SH-SY5Y (cell line): Measurements from ENCODE around the gene ZNF428.
A peak's percentile ranks its signal among the peaks of the same experiment; 100 is the strongest.

Experiments used
- GATA2 ChIP-seq: IDR thresholded peaks from 2 replicates; pipeline ENCODE4 v1.6.1; 2011; ENCODE audit warnings: mild to moderate bottlenecking, low read depth, low read length
- GATA3 ChIP-seq: IDR thresholded peaks from 2 replicates; pipeline ENCODE4 v1.6.1; 2011; ENCODE audit warnings: low read depth, mild to moderate bottlenecking, low read length, moderate library complexity

ZNF428 gene

DNA sequence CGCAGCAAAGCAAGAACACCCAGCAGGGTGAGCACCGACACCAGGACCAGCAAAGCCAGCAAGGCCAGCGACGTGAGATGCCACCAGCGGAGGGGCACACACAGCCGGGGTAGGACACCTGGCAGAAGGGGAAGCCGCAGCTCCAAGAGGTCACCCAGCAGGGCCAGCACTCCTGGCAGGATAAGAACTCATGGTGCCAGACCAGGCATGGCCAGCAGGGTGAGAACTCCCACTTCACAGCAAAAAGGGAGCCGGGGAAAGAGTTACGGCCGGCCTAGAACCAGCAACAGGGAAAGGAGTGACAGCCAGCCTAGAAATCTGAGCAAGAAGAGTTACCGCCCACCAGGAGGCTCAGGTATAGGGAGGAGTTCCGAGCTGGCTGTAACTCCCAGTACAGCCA, 7.1 kb downstream of the ZNF428 start:
- TF ChIP-seq GATA3, result no peak
- no peak for TF ChIP-seq GATA2

DNA sequence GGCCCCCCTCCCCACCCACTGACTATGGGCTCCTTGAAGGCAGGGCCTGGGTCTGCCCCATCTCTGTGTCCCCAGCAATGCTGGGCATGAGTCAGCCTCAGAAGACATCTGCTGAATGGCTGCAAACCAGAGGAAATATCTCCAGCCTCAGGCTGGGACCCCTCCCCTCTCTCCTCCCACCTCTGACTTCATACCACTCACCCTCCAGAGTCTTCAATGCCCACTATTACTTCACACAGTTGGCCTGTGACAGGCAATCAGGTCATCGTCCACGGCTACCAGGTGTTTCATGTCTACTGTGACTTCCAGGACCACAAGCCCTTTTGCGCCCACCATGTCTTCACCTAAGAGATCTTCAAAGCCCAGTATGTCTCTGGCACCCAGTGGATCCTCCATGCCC, 7.6 kb downstream of the ZNF428 start, which contains the start of gene SRRM5:
Gene SRRM5, plus strand, starts transcription at position 301 of the 400 bp plus-strand sequence. Its CDS starts 34 bp downstream, at position 335.
- TF ChIP-seq GATA3, result no peak
- TF ChIP-seq GATA2, result no peak

DNA sequence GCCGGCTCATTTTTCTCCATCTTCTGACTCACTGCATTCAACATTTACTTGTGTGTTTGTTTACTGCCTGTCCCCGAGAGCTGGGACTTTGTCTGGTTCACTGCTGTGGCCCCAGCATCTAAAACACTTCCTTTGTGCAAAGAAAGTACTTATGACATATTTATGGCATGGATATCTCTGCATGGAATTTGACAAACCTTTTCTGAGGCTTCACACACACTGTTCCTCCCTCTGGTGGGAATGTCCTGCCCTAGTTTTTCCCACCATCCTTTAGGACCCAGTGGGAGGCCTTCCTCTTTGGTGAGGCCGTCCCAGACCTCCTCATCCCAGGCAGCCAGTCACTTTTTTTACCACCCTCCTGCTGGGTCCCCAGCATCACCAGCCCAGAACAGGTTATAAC, 8.9 kb downstream of the ZNF428 start:
- no peak for TF ChIP-seq GATA3
- no peak for TF ChIP-seq GATA2

DNA sequence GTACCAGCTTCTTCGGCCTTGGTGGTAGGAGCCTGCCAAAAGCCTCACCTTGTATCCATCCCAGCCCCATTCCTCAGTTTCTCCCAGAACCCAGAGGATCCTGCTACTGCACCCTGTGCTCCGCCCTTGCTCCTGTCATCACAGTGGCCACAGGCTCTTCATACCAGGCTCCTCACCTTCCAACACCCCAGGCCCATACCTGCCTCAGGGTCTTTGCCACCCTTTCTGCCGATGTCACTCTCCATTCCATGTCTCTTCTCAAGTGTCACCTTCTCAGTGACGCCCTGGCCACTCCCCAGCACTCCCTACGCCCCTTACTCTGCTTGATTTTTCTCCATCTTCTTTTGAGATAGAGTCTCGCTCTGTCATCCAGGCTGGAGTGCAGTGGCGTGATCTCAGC, 9.6 kb downstream of the ZNF428 start:
- TF ChIP-seq GATA2 (no peak), GATA3 (no peak)

DNA sequence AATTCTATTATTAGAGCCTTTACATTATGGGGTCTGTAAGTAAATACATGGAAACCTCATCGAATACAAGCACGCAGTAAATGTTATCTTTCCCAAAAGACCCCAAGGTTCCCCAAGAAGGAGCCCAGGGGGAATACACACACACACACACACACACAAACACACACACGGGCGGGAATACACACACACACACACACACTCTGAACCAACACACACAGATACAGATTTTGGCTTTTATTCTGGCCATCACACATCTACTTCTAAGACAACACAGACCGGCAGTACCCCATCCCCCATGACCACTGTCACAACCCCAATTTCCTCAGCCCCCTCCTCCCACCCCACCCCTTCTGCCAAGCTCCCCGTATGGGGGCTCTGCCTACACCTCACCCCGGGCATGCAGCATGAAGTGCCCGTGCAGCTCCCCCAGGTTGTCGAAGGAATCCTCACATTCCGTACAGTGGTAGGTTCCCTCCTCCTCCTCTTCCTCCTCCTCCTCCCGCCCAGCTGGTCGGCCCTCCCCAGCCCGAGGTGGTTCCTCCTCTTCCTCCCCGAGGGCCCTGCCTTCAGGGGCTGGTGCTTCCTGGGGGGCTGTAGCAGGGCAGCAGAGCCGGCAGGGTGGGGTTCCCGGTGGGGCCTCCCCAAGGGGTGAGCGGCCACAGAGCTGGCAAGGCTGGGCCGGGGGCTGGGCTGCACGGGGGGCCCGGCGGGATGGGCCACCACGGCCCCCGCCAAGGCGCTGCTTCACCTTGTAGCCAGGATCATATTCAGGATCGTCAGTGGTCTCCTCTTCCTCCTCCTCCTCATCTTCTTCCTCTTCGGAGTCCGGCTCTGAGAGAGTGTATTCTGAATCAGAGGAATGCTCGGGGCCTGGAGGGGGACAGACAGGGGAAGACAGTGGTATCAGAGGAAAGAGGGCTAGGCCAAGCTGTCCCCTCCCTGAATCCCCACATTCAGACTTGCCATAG, 11.9 kb downstream of the ZNF428 start:
- TF ChIP-seq GATA2 (no peak), GATA3 (no peak)

DNA sequence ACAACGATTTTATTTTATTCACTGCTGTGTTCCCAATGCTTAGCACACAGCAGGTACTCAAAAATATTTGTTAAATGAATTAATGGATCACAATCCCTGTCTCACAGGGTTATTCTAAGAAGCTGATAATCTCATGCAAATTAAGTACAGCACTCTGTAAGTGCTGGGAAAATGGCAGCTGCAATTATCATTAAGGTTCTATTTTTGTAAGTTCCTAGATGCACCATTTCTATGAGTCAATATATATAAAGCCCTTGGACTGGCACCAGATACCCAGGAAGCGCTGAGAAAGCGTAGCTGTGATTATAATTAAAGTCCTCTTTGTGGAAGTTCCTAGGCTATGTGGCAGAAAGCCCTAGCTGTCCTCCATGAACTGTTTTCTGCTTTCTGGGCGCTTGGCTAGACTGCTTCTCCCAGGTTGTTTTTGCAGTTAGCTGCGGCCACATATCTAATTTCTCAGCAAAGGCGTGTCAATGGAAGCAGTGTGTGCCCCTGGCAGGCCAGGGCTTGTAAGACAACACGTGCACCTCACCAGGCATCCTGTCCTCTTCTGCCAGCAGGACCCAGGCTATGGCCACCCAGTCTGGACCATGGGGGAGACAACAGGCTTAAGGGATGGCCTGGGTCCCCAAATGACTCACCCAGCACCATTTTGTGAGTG, 12.7 kb downstream of the ZNF428 start:
- TF ChIP-seq GATA3 (no peak), GATA2 (no peak)

DNA sequence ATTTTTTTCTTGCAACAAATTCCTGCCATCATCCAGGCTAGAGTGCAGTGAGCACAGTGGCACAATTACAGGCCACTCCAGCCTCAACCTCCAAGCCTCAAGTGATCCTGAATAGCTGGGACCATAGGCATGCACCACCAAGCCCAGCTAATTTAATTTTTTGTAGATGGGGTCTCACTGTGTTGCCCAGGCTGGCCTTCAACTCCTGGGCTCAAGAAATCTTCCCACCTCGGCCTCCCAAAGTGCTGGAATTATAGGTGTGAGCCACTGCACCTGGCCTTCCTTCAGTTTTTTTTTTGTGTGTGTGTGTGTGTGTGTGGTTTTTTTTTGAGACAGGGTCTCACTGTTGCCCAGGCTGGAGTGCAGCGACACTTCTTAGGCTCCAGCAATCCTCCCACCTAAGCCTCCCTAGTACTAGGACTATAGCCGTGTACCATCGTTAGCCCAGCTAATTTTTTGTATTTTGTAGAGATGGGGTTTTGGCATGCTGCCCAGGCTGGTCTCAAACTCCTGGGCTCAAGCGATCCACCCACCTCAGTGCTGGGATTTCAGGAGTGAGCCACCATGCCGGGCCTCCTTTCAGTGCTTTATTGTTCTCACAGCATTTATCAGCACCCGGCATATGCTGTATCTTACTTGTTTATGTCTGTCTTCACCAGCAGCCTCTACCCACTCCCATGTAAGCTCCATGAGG, 13.4 kb downstream of the ZNF428 start:
- TF ChIP-seq GATA2 (no peak), GATA3 (no peak)

DNA sequence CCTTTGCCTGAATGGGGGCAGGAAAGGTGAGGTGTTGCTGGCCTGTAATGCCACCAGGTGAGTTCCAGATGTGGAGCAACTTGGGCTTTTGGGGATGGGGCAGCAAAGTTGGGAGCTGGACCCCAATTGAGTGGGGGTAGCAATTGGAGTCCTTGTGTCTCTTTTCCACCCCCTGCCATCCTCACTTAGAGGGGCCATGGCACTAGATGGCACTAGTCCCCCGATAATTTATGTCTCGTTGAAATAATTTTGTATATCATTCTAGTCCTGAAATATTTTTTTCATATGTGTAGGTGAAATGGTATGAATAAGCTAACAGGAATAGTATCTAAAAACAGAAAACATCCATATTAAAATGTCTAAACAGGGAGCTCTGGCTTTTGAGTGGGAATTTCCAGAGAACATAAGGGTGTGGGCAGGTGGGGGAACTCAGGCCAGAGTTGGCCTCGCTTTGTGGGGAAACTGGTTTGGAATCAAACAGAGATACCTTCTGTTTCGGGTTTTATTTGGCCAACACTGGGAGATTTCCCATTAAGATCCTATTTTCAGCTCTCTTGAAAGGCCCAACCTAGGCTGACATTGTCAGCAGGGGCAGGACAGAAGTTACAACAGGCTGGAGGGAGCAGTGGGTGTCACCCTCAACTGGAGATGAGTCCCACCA, 19.7 kb downstream of the ZNF428 start:
- TF ChIP-seq GATA3 (no peak), GATA2 (no peak)

DNA sequence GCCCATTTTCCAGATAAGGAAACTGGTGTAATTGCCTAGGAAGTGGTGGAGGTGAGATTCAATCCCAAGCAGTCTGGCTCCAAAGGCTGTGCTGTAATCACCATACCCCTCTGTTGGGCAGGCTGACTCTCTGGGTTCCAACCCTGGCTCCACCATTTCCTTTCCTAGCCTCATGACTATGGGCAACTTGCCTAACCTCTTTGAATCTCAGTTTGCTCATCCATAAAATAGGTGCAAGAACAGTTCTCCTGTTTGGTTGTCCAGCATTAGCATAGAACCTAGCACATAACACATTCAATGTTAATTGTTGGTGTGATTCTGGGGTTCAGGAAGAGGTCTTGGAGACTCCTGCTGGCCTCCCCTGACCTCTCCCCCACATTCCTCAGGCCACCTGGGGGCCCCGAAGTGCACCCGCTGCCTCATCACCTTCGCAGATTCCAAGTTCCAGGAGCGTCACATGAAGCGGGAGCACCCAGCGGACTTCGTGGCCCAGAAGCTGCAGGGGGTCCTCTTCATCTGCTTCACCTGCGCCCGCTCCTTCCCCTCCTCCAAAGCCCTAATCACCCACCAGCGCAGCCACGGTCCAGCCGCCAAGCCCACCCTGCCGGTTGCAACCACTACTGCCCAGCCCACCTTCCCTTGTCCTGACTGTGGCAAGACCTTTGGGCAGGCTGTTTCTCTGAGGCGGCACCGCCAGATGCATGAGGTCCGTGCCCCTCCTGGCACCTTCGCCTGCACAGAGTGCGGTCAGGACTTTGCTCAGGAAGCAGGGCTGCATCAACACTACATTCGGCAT, 20.8 kb downstream of the ZNF428 start:
- no peak for TF ChIP-seq GATA2
- no peak for TF ChIP-seq GATA3

DNA sequence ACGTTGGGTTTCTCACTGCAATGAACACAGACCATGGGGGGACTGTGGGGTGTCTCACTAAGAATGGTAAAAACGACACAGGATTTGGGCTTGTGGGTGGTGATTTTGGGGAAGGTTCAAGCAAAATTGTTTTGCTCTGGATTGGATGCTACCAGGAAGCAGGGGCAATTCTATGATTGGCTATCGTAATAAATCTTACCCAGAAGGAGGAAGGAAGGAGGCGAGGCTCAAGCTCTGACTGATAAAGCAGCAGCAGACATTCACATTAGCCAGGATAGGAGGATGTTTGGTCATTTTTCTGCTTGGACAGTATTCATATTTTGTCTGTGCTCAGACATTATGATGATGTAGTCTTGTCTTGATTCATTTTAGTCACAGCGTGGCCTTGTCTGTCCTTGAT, 21.6 kb downstream of the ZNF428 start:
- no peak for TF ChIP-seq GATA2
- no peak for TF ChIP-seq GATA3

DNA sequence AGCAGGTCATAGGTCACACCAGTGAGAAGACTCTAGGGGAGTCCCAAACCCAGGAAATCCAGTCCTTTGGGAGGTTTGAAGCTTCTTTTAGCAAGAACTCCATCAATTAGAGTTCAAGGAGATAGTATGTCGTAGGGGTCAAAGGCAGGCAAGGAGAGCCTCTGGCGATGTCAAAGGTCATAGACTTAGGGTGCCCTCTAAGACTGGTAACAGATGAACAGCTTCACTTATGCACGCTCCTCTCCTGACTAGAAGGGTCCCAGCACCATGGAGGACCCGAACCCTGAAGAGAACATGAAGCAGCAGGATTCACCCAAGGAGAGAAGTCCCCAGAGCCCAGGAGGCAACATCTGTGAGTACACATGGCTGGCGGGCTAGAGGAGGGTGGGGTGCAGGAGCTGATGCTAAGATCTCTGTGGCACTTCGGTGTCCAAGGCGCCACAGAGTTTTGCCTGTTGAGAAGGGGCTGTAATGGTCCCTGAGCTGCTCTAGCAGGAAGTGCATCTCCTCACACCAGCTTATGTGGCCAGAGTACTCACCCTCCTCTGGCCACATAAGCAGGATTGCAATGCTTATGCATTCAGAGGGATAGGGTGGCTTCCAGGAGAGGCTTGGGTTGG, 22.5 kb downstream of the ZNF428 start:
- TF ChIP-seq GATA3 (no peak), GATA2 (no peak)

DNA sequence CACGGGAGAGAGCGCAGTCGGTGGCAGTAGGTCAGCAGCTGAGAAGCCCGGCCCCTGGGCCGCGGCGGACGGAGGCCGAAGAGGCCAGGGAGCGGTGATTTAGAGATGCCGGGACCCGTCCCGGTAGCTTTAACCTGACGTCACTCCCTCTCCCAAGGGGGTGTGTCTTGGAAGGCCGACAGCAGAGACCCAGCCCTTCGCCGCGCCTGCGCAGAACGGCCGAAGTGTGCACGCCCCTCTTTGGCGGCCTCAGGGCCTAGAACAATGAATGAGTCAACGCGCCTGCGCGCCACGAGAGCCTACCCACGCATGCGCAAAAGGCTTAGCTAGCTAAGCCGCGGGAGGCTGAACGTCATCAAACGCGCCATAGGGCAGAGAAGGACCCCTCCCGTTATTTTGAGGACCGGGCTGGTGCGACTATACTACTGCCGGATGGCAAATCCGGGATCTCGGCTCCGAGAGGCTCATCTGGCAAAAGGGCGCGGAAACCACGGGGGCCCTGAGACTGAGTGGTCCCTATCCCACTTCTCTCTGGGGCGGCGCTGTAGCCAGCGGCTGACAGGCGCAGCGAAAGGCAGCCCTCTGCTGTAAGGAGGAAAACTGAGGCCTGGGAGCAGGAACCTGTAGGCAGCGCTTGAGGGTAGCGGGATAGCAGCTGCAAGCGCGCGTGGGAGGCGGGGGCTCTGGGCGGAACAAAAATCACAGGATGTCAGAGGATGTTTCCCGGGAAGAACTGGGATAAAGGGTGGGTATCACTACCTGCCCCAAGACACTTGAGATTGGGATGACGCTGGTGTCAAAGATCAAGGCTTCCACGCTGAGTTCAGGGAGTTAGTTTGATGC, 23.2 kb downstream of the ZNF428 start, which contains the start of the genes IRGQ and ZNF576:
Gene IRGQ, minus strand, starts transcription at position 136 of the 843 bp plus-strand sequence. CDS start 796 bp downstream, outside the sequence.
Gene ZNF576, plus strand, starts transcription at position 597 of the 843 bp plus-strand sequence. CDS start 514 bp downstream, outside the sequence.
- TF ChIP-seq GATA2 (0 out of 2 replicates have a peak, but pooled peaks have one; percentile 18), GATA3 (no peak)
